ENCODE measurements around the gene PTGES2. TPM values are rescaled to one million over a fixed set of nuclear protein-coding genes. Genes with fewer than 3 reads are reported as not detected.
A peak's percentile ranks its signal among the peaks of the same experiment; 100 is the strongest.

The PTGES2 gene
- total RNA-seq, 1 donor from 2014 or later, result 44.1 TPM

GRCh38 chr9:128125580-128126354, 1.8 kb downstream of the PTGES2 start:
- no peak overlapping the region for H2AFZ ChIP-seq (ENCODE audit: low read depth, low read length)

GRCh38 chr9:128124873-128125579, 2.5 kb downstream of the PTGES2 start:
- peak overlapping the region; percentile 100 for H3K4me2 ChIP-seq (ENCODE audit: low read length)
- Mint-ChIP-seq H3K27ac (ENCODE audit: unreplicated experiment) (no peak overlapping the region), H3K4me1 (ENCODE audit: low read depth, unreplicated experiment) (peaks cover 5% of the 10 kb centered on the region), H3K36me3 (ENCODE audit: low read depth, unreplicated experiment) (peaks cover 2% of the 10 kb centered on the region), H3K4me3 (ENCODE audit: unreplicated experiment) (peak overlapping the region; percentile 46), H3K9me3 (ENCODE audit: unreplicated experiment) (no peaks in the 10 kb centered on the region), H3K27me3 (ENCODE audit: low read depth, unreplicated experiment) (no peaks in the 10 kb centered on the region)
- no peak overlapping the region for H3K4me3 ChIP-seq (ENCODE audit: insufficient read depth, low read depth, low read length)
- no peaks in the 10 kb centered on the region for H3K9me3 ChIP-seq (ENCODE audit: insufficient read depth, low read depth, low read length)
- H3K27ac ChIP-seq (ENCODE audit: low read depth, low read length), result no peak overlapping the region
- DNase-seq (ENCODE audit: low read depth), result peak; percentile 14
- H3K27me3 ChIP-seq (ENCODE audit: insufficient read depth, low read length), result no peaks in the 10 kb centered on the region
- peaks cover 23% of the 10 kb centered on the region for H4K20me1 ChIP-seq (ENCODE audit: insufficient read depth, low read length)
- peaks cover 32% of the 10 kb centered on the region for H3K79me2 ChIP-seq (ENCODE audit: insufficient read depth, low read length)
- FAIRE-seq, result no peak
- peaks cover 12% of the 10 kb centered on the region for H3K4me1 ChIP-seq (ENCODE audit: insufficient read depth, low read length)
- peaks cover 3% of the 10 kb centered on the region for H3K36me3 ChIP-seq (ENCODE audit: insufficient read depth, low read length)
- TF ChIP-seq EZH2 (IDR thresholded peaks at IDR 0.05; ENCODE audit: insufficient read depth, low read length) (no peak), CTCF (IDR thresholded peaks at IDR 0.05; ENCODE audit: insufficient read depth, low read depth, low read length) (peak; percentile 48)
- H2AFZ ChIP-seq (ENCODE audit: low read depth, low read length), result no peak overlapping the region
- H3K9ac ChIP-seq (ENCODE audit: low read length), result no peak overlapping the region

More at GRCh38 chr9:128125580-128126354, 1.8 kb downstream of the PTGES2 start:
- FAIRE-seq, result no peak
- Mint-ChIP-seq H3K4me3 (ENCODE audit: unreplicated experiment) (peak overlapping the region; percentile 86), H3K27me3 (ENCODE audit: low read depth, unreplicated experiment) (no peaks in the 10 kb centered on the region), H3K27ac (ENCODE audit: unreplicated experiment) (no peak overlapping the region), H3K36me3 (ENCODE audit: low read depth, unreplicated experiment) (peaks cover 2% of the 10 kb centered on the region), H3K4me1 (ENCODE audit: low read depth, unreplicated experiment) (peaks cover 5% of the 10 kb centered on the region), H3K9me3 (ENCODE audit: unreplicated experiment) (no peaks in the 10 kb centered on the region)
- DNase-seq (ENCODE audit: low read depth), result no peak
- TF ChIP-seq EZH2 (IDR thresholded peaks at IDR 0.05; ENCODE audit: insufficient read depth, low read length) (no peak), CTCF (IDR thresholded peaks at IDR 0.05; ENCODE audit: insufficient read depth, low read depth, low read length) (no peak)
- Histone ChIP-seq H3K36me3 (ENCODE audit: insufficient read depth, low read length) (peaks cover 3% of the 10 kb centered on the region), H3K79me2 (ENCODE audit: insufficient read depth, low read length) (peaks cover 32% of the 10 kb centered on the region), H3K4me1 (ENCODE audit: insufficient read depth, low read length) (peaks cover 12% of the 10 kb centered on the region), H3K9ac (ENCODE audit: low read length) (peak overlapping the region; percentile 49), H3K4me3 (ENCODE audit: insufficient read depth, low read depth, low read length) (peak overlapping the region; percentile 24), H3K9me3 (ENCODE audit: insufficient read depth, low read depth, low read length) (no peaks in the 10 kb centered on the region), H4K20me1 (ENCODE audit: insufficient read depth, low read length) (peaks cover 23% of the 10 kb centered on the region), H3K27ac (ENCODE audit: low read depth, low read length) (no peak overlapping the region), H3K27me3 (ENCODE audit: insufficient read depth, low read length) (no peaks in the 10 kb centered on the region), H3K4me2 (ENCODE audit: low read length) (peak overlapping the region; percentile 100)
